SU-DHL-6 (cell line): Measurements from ENCODE around the gene HSH2D.

Experiments used
- H2AFZ ChIP-seq: fragments of 200-600 bp; sonication (generic); 2 replicates; pipeline ENCODE4 v1.6.1; 2014; ENCODE audit warnings: low read depth, mild to moderate bottlenecking, moderate library complexity, mixed read lengths, antibody characterized with exemption, low read length; ENCODE audit not compliant: severe bottlenecking
- H3F3A ChIP-seq: fragments of 200-600 bp; shearing (Covaris generic); 2 replicates; pipeline ENCODE4 v1.6.0; 2016; ENCODE audit warnings: antibody characterized with exemption, mild to moderate bottlenecking; ENCODE audit not compliant: insufficient read depth
- H3K27ac ChIP-seq: fragments of 200-600 bp; sonication (generic); 2 replicates; pipeline ENCODE4 v1.5.1; 2016; ENCODE audit warnings: low read depth, mild to moderate bottlenecking, low read length, moderate library complexity, mixed read lengths
- H3K27me3 ChIP-seq: fragments of 200-600 bp; sonication (generic), shearing (Covaris generic); 2 replicates; pipeline ENCODE4 v1.6.0; 2014; ENCODE audit warnings: mild to moderate bottlenecking, low read length
- H3K36me3 ChIP-seq: fragments of 200-600 bp; sonication (generic); 2 replicates; pipeline ENCODE4 v1.6.1; 2014; ENCODE audit warnings: mild to moderate bottlenecking, low read length, mixed read lengths
- H3K4me2 ChIP-seq: fragments of 300-600, 200-600 bp; shearing (Covaris generic), sonication (generic); 2 replicates; pipeline ENCODE4 v1.6.0; 2014; ENCODE audit warnings: low read length, low read depth, mild to moderate bottlenecking; ENCODE audit not compliant: poor library complexity, severe bottlenecking
- H3K4me3 ChIP-seq: fragments of 200-600 bp; sonication (generic); 2 replicates; pipeline ENCODE4 v1.5.1; 2014; ENCODE audit warnings: antibody characterized with exemption, low read length, mild to moderate bottlenecking, mixed read lengths; ENCODE audit not compliant: insufficient read depth, poor library complexity, severe bottlenecking
- H3K79me2 ChIP-seq: fragments of 200-600 bp; sonication (generic); 2 replicates; pipeline ENCODE4 v1.6.1; 2014; ENCODE audit warnings: mild to moderate bottlenecking, low read length, moderate library complexity; ENCODE audit not compliant: insufficient read depth
- H3K9ac ChIP-seq: fragments of 200-600 bp; sonication (generic); 2 replicates; pipeline ENCODE4 v1.7.0; 2014; ENCODE audit warnings: mild to moderate bottlenecking, low read length
- H3K9me2 ChIP-seq: fragments of 200-600 bp; sonication (generic); replicated peaks from 2 replicates; pipeline ENCODE4 v1.6.1; 2014; ENCODE audit warnings: low read length; ENCODE audit not compliant: insufficient read depth
- H3K9me3 ChIP-seq: fragments of 200-600 bp; sonication (generic); 2 replicates; pipeline ENCODE4 v1.6.1; 2014; ENCODE audit warnings: low read length, mixed read lengths; ENCODE audit not compliant: insufficient read depth
- H4K20me1 ChIP-seq: fragments of 200-600 bp; sonication (generic); 2 replicates; pipeline ENCODE4 v1.6.1; 2014; ENCODE audit warnings: low read depth, mild to moderate bottlenecking, antibody characterized with exemption, low read length, moderate library complexity, mixed read lengths
- EZH2phosphoT487 ChIP-seq: fragments of 200-600 bp; sonication (generic), shearing (Covaris generic); conservative IDR thresholded peaks from 2 replicates; pipeline ENCODE4 v1.6.1; 2018; ENCODE audit warnings: mild to moderate bottlenecking, antibody characterized with exemption, low read length, moderate library complexity, mixed read lengths
- TF ChIP-seq, protein P1 (sequence below): fragments of 200-600 bp; sonication (generic); IDR thresholded peaks from one replicate; pipeline ENCODE4 v1.5.1; 2017; ENCODE audit warnings: antibody characterized with exemption, mild to moderate bottlenecking, low read length, moderate library complexity; ENCODE audit not compliant: insufficient read depth, poor library complexity, severe bottlenecking

The HSH2D gene, protein sequence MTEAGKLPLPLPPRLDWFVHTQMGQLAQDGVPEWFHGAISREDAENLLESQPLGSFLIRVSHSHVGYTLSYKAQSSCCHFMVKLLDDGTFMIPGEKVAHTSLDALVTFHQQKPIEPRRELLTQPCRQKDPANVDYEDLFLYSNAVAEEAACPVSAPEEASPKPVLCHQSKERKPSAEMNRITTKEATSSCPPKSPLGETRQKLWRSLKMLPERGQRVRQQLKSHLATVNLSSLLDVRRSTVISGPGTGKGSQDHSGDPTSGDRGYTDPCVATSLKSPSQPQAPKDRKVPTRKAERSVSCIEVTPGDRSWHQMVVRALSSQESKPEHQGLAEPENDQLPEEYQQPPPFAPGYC

DNA sequence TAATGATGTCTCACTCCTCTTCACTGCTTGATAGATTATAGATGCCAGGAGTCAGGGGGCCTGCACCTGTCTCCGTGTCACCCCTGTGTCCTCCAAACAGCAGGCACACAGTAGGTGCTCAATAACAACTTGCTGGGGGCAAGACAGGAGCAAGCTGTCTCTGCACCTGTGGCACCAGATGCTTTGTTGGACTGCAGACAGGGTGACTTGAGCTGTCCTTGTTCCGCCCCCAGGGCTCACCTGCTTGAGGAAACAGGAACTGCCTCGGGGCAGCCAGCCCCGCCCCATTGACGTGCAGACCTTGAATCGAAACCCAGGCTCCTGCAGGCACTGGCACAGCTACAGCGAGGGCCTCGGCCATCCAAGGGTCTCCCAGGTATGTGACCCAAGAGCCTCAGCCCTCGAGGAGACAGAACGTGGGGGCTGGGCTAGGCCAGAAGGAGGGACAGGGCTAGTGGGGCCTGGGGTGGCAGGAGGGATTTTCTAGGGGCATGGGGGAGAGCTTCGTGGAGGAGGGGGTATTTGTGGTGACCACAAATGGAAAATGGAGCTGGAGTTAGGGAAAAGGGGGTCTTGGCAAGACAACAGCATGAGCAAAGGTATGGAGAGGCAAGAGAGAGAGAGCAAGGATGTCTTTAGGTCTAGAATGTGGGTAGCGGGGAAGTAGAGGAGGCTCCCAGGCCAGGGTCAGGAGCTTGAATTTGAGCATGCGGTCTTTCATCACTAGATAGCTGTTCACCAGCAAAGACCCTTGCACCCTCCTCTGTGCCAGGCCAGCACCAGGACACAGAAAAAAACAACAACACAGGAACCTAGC is at the start of gene HSH2D:
Gene HSH2D (plus strand): TSS at position 287 of the 817 bp plus-strand sequence. CDS start 5,066 bp downstream, outside the sequence.
- H3K9me3 ChIP-seq: no peaks in the 10 kb centered on the region
- H3F3A ChIP-seq: peaks cover 60% of the 10 kb centered on the region
- no peaks in the 10 kb centered on the region for H3K27me3 ChIP-seq
- H3K9me2 ChIP-seq: no peaks in the 10 kb centered on the region
- H4K20me1 ChIP-seq: no peaks in the 10 kb centered on the region
- no peaks in the 10 kb centered on the region for H3K36me3 ChIP-seq
- peak within 1 kb of the TSS; percentile 94 for H3K27ac ChIP-seq
- peak within 1 kb of the TSS; percentile 87 for H3K4me3 ChIP-seq
- H2AFZ ChIP-seq: no peak within 1 kb of the TSS
- H3K4me2 ChIP-seq: peak within 1 kb of the TSS; percentile 99
- peak within 1 kb of the TSS; percentile 80 for H3K9ac ChIP-seq
- TF ChIP-seq, protein P1, sequence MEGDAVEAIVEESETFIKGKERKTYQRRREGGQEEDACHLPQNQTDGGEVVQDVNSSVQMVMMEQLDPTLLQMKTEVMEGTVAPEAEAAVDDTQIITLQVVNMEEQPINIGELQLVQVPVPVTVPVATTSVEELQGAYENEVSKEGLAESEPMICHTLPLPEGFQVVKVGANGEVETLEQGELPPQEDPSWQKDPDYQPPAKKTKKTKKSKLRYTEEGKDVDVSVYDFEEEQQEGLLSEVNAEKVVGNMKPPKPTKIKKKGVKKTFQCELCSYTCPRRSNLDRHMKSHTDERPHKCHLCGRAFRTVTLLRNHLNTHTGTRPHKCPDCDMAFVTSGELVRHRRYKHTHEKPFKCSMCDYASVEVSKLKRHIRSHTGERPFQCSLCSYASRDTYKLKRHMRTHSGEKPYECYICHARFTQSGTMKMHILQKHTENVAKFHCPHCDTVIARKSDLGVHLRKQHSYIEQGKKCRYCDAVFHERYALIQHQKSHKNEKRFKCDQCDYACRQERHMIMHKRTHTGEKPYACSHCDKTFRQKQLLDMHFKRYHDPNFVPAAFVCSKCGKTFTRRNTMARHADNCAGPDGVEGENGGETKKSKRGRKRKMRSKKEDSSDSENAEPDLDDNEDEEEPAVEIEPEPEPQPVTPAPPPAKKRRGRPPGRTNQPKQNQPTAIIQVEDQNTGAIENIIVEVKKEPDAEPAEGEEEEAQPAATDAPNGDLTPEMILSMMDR: no peak
- no peak for TF ChIP-seq EZH2phosphoT487
- peaks cover 43% of the 10 kb centered on the region for H3K79me2 ChIP-seq

DNA sequence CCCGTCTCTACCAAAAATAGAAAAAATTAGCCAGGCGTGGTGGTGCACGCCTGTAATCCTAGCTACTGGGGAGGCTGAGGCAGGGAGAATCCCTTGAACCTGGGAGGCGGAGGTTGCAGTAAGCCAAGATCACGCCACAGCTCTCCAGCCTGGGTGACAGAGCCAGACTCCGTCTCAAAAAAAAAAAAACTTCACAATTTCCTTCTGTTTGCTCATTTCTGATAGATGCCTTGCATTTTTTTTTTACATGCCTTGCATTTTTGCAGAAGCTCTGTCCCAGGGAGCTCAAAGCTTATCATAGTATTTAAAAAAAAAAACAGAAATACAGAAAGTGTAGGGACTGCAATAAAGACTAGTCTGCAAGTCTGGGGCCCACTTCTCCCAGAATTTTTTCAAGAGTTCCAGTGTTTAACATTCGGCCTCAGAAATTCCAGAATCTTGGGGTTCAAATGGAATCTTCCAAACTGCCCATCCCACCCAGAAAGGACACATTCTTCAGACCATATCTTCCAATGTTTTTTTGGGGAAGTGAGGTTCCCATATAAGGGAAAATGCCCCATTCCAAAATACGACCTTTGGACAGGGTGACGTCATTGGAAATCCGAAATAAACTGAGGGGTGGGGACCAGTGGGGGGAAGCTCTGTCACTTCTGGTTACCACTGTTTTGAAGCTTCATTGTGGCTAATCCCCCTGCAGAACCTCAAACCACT is 49.0 kb upstream of the HSH2D start:
- Histone ChIP-seq H4K20me1 (no peaks in the 10 kb centered on the region), H3K79me2 (no peaks in the 10 kb centered on the region), H3K9me3 (no peaks in the 10 kb centered on the region), H3K9me2 (no peaks in the 10 kb centered on the region), H3K27me3 (no peaks in the 10 kb centered on the region), H3K27ac (no peak overlapping the region), H2AFZ (no peak overlapping the region), H3K9ac (no peak overlapping the region), H3F3A (no peaks in the 10 kb centered on the region), H3K4me2 (no peak overlapping the region), H3K4me3 (no peak overlapping the region), H3K36me3 (peaks cover 19% of the 10 kb centered on the region; the same call in 1 of the 2 replicates)
- TF ChIP-seq EZH2phosphoT487: no peak
- TF ChIP-seq, protein P1: no peak

DNA sequence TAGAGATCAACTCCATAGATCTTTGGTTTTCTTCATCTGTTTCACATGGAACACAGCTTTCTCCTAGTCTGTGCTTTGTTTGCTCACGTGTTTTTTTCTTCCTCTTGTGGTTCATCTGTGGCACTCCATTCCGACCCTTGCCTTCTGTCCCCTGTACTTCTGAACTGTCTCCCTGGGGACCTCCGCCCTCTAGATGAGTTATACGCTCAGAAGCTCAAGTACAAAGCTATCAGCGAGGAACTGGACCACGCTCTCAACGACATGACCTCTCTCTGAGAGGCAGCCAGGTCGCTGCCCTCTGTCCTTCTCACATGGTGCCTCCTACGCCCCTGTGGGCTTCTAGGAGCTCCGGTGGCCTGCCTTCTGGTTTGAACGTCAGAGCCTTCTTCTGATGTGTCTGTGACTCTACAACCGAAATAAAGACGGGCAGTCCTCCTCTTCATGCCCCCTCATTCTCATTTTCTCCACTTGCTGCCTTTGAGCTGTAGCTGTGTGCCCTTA is 48.4 kb upstream of the HSH2D start:
- TF ChIP-seq, protein P1: no peak
- TF ChIP-seq EZH2phosphoT487: no peak
- Histone ChIP-seq H4K20me1 (no peaks in the 10 kb centered on the region), H3K9me3 (no peaks in the 10 kb centered on the region), H3F3A (0 out of 2 replicates have a peak, but pooled peaks cover 3% of the 10 kb centered on the region), H3K4me3 (no peak overlapping the region), H3K27ac (no peak overlapping the region), H3K36me3 (peaks cover 20% of the 10 kb centered on the region; the same call in 1 of the 2 replicates), H2AFZ (no peak overlapping the region), H3K27me3 (no peaks in the 10 kb centered on the region), H3K79me2 (no peaks in the 10 kb centered on the region), H3K4me2 (no peak overlapping the region), H3K9me2 (no peaks in the 10 kb centered on the region), H3K9ac (no peak overlapping the region)
